Activated naive CD4-positive, alpha-beta T cell treated with anti-CD3 and anti-CD28 coated beads, Interleukin-2, amount 50 U/mL, for 24 hours (primary cell): ENCODE measurements around the gene PTBP3.
A peak's percentile ranks its signal among the peaks of the same experiment; 100 is the strongest.
"Not testable (repeated sequence)": the region's sequence is repeated elsewhere in the genome, so short reads cannot be mapped to it uniquely, and the experiment has no call there.

Experiments
- H3K27ac Mint-ChIP-seq: one replicate; pipeline ENCODE4 v1.8.0; 2021; ENCODE audit warnings: mild to moderate bottlenecking, mixed read lengths
- H3K27me3 Mint-ChIP-seq: one replicate; pipeline ENCODE4 v1.8.0; 2021; ENCODE audit warnings: mixed read lengths
- H3K36me3 Mint-ChIP-seq: one replicate; pipeline ENCODE4 v1.8.0; 2021; ENCODE audit warnings: mixed read lengths
- H3K4me1 Mint-ChIP-seq: one replicate; pipeline ENCODE4 v1.8.0; 2021; ENCODE audit warnings: mixed read lengths
- H3K4me3 Mint-ChIP-seq: one replicate; pipeline ENCODE4 v1.8.0; 2021; ENCODE audit warnings: mild to moderate bottlenecking, mixed read lengths
- H3K9me3 Mint-ChIP-seq: one replicate; pipeline ENCODE4 v1.8.0; 2021; ENCODE audit warnings: mixed read lengths

The PTBP3 gene

GRCh38 chr9:112369817-112370216 is 36.4 kb upstream of the PTBP3 start:
- Mint-ChIP-seq H3K9me3 (peaks cover 21% of the 10 kb centered on the region), H3K36me3 (peaks cover 12% of the 10 kb centered on the region), H3K4me3 (no peak overlapping the region), H3K27ac (no peak overlapping the region), H3K4me1 (no peaks in the 10 kb centered on the region), H3K27me3 (no peaks in the 10 kb centered on the region)

- Mint-ChIP-seq H3K27me3 (peaks cover 2% of the 10 kb centered on the region), H3K4me3 (no peak overlapping the region), H3K27ac (no peak overlapping the region), H3K4me1 (no peaks in the 10 kb centered on the region), H3K36me3 (peaks cover 7% of the 10 kb centered on the region), H3K9me3 (peaks cover 21% of the 10 kb centered on the region)
Measured at GRCh38 chr9:112367465-112367864, 34.0 kb upstream of the PTBP3 start.

- Mint-ChIP-seq H3K9me3 (peaks cover 21% of the 10 kb centered on the region), H3K4me3 (no peak overlapping the region), H3K4me1 (peaks cover 2% of the 10 kb centered on the region), H3K36me3 (peaks cover 6% of the 10 kb centered on the region), H3K27ac (no peak overlapping the region), H3K27me3 (peaks cover 2% of the 10 kb centered on the region)
Measured at GRCh38 chr9:112366591-112366990, 33.2 kb upstream of the PTBP3 start.

GRCh38 chr9:112365257-112365656 is 31.8 kb upstream of the PTBP3 start:
- peaks cover 21% of the 10 kb centered on the region for H3K9me3 Mint-ChIP-seq
- H3K36me3 Mint-ChIP-seq, H3K4me3 Mint-ChIP-seq, H3K4me1 Mint-ChIP-seq, H3K27me3 Mint-ChIP-seq, H3K27ac Mint-ChIP-seq: not testable (repeated sequence)

GRCh38 chr9:112364761-112365160 is 31.3 kb upstream of the PTBP3 start:
- Mint-ChIP-seq H3K4me1 (peaks cover 11% of the 10 kb centered on the region), H3K36me3 (peaks cover 6% of the 10 kb centered on the region), H3K4me3 (no peak overlapping the region), H3K27me3 (peaks cover 2% of the 10 kb centered on the region), H3K9me3 (peaks cover 17% of the 10 kb centered on the region), H3K27ac (no peak overlapping the region)

- H3K36me3 Mint-ChIP-seq, result no peaks in the 10 kb centered on the region
- H3K9me3 Mint-ChIP-seq, result peaks cover 4% of the 10 kb centered on the region
- H3K4me3 Mint-ChIP-seq, result no peak overlapping the region
- peaks cover 2% of the 10 kb centered on the region for H3K27me3 Mint-ChIP-seq
- no peak overlapping the region for H3K27ac Mint-ChIP-seq
- H3K4me1 Mint-ChIP-seq, result peaks cover 11% of the 10 kb centered on the region
Measured at GRCh38 chr9:112361601-112362000, 28.2 kb upstream of the PTBP3 start.

- Mint-ChIP-seq H3K27me3 (peaks cover 2% of the 10 kb centered on the region), H3K9me3 (peaks cover 3% of the 10 kb centered on the region), H3K4me1 (peaks cover 22% of the 10 kb centered on the region), H3K36me3 (no peaks in the 10 kb centered on the region), H3K4me3 (no peak overlapping the region), H3K27ac (peak overlapping the region; percentile 24)
Measured at GRCh38 chr9:112360047-112360804, 26.8 kb upstream of the PTBP3 start.

GRCh38 chr9:112355427-112355897 is 22.0 kb upstream of the PTBP3 start:
- Mint-ChIP-seq H3K4me1 (peaks cover 29% of the 10 kb centered on the region), H3K27ac (peak overlapping the region; percentile 78), H3K4me3 (peak overlapping the region; percentile 63), H3K36me3 (no peaks in the 10 kb centered on the region), H3K27me3 (no peaks in the 10 kb centered on the region), H3K9me3 (no peaks in the 10 kb centered on the region)

- Mint-ChIP-seq H3K9me3 (no peaks in the 10 kb centered on the region), H3K27ac (peak overlapping the region; percentile 27), H3K27me3 (no peaks in the 10 kb centered on the region), H3K4me3 (no peak overlapping the region), H3K36me3 (no peaks in the 10 kb centered on the region), H3K4me1 (peaks cover 25% of the 10 kb centered on the region)
Measured at GRCh38 chr9:112354081-112354743, 20.8 kb upstream of the PTBP3 start.

GRCh38 chr9:112352209-112352608 is 18.8 kb upstream of the PTBP3 start:
- no peaks in the 10 kb centered on the region for H3K27me3 Mint-ChIP-seq
- H3K36me3 Mint-ChIP-seq, result no peaks in the 10 kb centered on the region
- H3K4me3 Mint-ChIP-seq, result no peak overlapping the region
- H3K4me1 Mint-ChIP-seq, result peaks cover 40% of the 10 kb centered on the region
- H3K9me3 Mint-ChIP-seq, result no peaks in the 10 kb centered on the region
- peak overlapping the region; percentile 8 for H3K27ac Mint-ChIP-seq

- H3K4me1 Mint-ChIP-seq, result peaks cover 37% of the 10 kb centered on the region
- H3K27me3 Mint-ChIP-seq, result no peaks in the 10 kb centered on the region
- no peak overlapping the region for H3K27ac Mint-ChIP-seq
- H3K36me3 Mint-ChIP-seq, result no peaks in the 10 kb centered on the region
- H3K4me3 Mint-ChIP-seq, result no peak overlapping the region
- no peaks in the 10 kb centered on the region for H3K9me3 Mint-ChIP-seq
Measured at GRCh38 chr9:112351184-112351583, 17.8 kb upstream of the PTBP3 start.

GRCh38 chr9:112349008-112349333 is 15.6 kb upstream of the PTBP3 start:
- Mint-ChIP-seq H3K27ac (no peak overlapping the region), H3K36me3 (no peaks in the 10 kb centered on the region), H3K4me3 (peak overlapping the region; percentile 84), H3K9me3 (no peaks in the 10 kb centered on the region), H3K27me3 (no peaks in the 10 kb centered on the region), H3K4me1 (peaks cover 16% of the 10 kb centered on the region)

- H3K36me3 Mint-ChIP-seq, result no peaks in the 10 kb centered on the region
- H3K4me3 Mint-ChIP-seq, result peak overlapping the region; percentile 84
- H3K9me3 Mint-ChIP-seq, result no peaks in the 10 kb centered on the region
- H3K27me3 Mint-ChIP-seq, result no peaks in the 10 kb centered on the region
- peak overlapping the region; percentile 85 for H3K27ac Mint-ChIP-seq
- H3K4me1 Mint-ChIP-seq, result peaks cover 15% of the 10 kb centered on the region
Measured at GRCh38 chr9:112348257-112349007, 15.0 kb upstream of the PTBP3 start.

GRCh38 chr9:112341730-112342129 is 8.3 kb upstream of the PTBP3 start:
- no peak overlapping the region for H3K27ac Mint-ChIP-seq
- no peaks in the 10 kb centered on the region for H3K36me3 Mint-ChIP-seq

GRCh38 chr9:112339886-112340285 is 6.5 kb upstream of the PTBP3 start:
- Mint-ChIP-seq H3K9me3 (no peaks in the 10 kb centered on the region), H3K27me3 (no peaks in the 10 kb centered on the region), H3K36me3 (no peaks in the 10 kb centered on the region), H3K27ac (no peak overlapping the region), H3K4me3 (no peak overlapping the region), H3K4me1 (no peaks in the 10 kb centered on the region)

More at GRCh38 chr9:112341730-112342129, 8.3 kb upstream of the PTBP3 start:
- Mint-ChIP-seq H3K9me3 (no peaks in the 10 kb centered on the region), H3K4me1 (no peaks in the 10 kb centered on the region), H3K4me3 (no peak overlapping the region), H3K27me3 (no peaks in the 10 kb centered on the region)

GRCh38 chr9:112338561-112338960 is 5.1 kb upstream of the PTBP3 start:
- Mint-ChIP-seq H3K27ac (no peak overlapping the region), H3K4me1 (peaks cover 6% of the 10 kb centered on the region), H3K9me3 (no peaks in the 10 kb centered on the region), H3K27me3 (no peaks in the 10 kb centered on the region), H3K4me3 (no peak overlapping the region), H3K36me3 (no peaks in the 10 kb centered on the region)
